Measurements from ENCODE around the gene INHBB.

Gene INHBB

GRCh38 chr2:120398051-120398995 is 52.4 kb downstream of the INHBB start:
- no peak for DNase-seq (ENCODE audit: low read depth)

DNA sequence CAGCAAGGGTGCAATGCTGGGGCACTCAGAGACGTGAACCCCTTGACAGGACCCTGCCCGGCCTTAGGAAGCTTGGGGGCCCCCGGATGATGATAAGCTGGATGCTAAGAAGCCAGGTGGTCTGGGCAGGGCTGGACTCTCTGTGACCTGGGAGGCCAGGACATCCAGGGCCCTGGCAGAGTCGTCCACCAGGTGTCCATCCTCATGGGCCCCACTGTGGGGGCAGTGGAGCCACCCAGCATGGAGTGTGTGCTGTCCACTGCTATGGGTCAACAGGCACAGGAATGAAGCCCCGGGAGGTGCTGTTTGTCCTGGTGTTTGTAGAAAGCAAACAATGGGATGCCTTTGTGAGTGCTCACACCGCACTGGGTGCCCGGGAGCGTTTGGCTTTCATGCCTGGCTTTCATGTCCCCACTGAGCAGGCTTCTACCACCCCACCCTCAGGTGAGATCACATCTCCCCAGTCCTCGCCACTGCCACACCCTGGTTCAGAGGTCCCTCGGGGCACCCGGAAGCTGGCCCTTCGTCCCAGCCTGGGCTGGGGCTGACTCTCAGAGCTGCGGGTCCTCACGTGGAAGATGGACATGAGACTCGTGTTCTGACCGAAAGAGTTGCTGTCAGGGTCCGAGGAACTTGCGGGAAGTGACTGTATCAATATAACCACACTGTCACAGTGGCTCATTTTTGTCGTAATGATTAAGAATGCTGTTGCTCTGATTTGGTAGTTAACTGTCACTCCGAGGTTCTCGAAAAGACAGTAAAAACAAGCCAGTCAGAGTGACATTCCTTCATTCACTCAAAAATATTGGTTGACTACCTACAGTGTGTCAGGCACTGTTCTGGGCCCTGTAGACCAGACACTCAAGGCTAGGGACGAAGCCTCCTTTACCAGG is 53.3 kb downstream of the INHBB start:
- DNase-seq (ENCODE audit: low read depth) = no peak

GRCh38 chr2:120399889-120400240 is 53.9 kb downstream of the INHBB start:
- no peak for DNase-seq (ENCODE audit: low read depth)

DNA sequence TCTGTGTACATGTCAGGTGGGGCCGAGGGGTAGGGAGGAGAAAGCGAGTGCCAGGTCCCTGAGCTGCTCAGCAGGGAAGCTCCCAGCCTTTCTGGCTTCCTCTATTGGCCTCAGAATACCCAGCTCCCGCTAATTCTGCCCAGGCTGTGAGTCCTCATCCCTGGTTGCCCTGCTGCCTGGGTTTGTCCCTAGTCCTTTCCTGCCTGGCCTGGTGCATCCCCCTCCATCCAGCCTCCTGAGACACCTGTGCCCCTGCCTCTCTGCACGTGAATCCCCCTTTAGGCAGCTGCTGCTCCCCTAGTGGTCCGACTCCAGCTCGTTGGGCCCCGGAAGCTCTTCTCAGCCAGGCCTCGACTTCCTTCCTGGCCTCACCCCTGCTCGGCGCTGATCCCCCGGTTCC is 54.6 kb downstream of the INHBB start:
- DNase-seq (ENCODE audit: low read depth) = no peak

Data from stimulated activated CD8-positive, alpha-beta memory T cell treated with anti-CD3 and anti-CD28 coated beads, Interleukin-12 subunit alpha, Interleukin-12 subunit beta, amount 100 ng/mL, for 4 hours (primary cell).